Sigmoid colon (tissue), 4 donors: Measurements from ENCODE around the gene CACNG1.

ENCODE experiments used
- EP300 ChIP-seq, 4 donors: sonication (generic); formaldehyde crosslinking; IDR thresholded peaks; one replicate each; pipeline ENCODE4 v1.6.1; 2017; ENCODE audit warnings: antibody characterized with exemption in 4 of 4
- TF ChIP-seq, protein P1 (sequence below), 4 experiments: fragments of 450-650 bp in 3 of 4; fragments of 200-600 bp in 1 of 4; IDR thresholded peaks; one replicate each; pipeline ENCODE4 v1.5.1; 2016 to 2019; ENCODE audit warnings: antibody characterized with exemption in 4 of 4, mild to moderate bottlenecking in 3 of 4, moderate library complexity in 2 of 4

- TF ChIP-seq, protein P1, sequence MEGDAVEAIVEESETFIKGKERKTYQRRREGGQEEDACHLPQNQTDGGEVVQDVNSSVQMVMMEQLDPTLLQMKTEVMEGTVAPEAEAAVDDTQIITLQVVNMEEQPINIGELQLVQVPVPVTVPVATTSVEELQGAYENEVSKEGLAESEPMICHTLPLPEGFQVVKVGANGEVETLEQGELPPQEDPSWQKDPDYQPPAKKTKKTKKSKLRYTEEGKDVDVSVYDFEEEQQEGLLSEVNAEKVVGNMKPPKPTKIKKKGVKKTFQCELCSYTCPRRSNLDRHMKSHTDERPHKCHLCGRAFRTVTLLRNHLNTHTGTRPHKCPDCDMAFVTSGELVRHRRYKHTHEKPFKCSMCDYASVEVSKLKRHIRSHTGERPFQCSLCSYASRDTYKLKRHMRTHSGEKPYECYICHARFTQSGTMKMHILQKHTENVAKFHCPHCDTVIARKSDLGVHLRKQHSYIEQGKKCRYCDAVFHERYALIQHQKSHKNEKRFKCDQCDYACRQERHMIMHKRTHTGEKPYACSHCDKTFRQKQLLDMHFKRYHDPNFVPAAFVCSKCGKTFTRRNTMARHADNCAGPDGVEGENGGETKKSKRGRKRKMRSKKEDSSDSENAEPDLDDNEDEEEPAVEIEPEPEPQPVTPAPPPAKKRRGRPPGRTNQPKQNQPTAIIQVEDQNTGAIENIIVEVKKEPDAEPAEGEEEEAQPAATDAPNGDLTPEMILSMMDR (IDR thresholded peaks at IDR 0.05): no peak
- TF ChIP-seq EP300 (IDR thresholded peaks at IDR 0.05): no peak
These were observed 52.3 kb downstream of the CACNG1 start for GRCh38 chr17:67096609-67097008.
